A673 (cell line): Measurements from ENCODE around the gene RAB40A. TPM values are rescaled to one million over a fixed set of nuclear protein-coding genes. Genes with fewer than 3 reads are reported as not detected.
"Not testable (repeated sequence)": the region's sequence is repeated elsewhere in the genome, so short reads cannot be mapped to it uniquely, and the experiment has no call there.

Source experiments
- BruUV-seq: library from RNA; stranded (reverse); fragments of 400-500 nt; replicated peaks from 2 replicates; lab custom pipeline; 2021; lab: Mats Ljungman, UMichigan
- CTCF ChIA-PET: fragments of 300-600 bp; sonication (Branson Sonifier 250); formaldehyde crosslinking; loops from one replicate; lab custom pipeline; 2022; ENCODE audit warnings: antibody characterized with exemption; lab: Charles Lee
- POLR2A ChIA-PET: fragments of 300-600 bp; sonication (Branson Sonifier 250); formaldehyde crosslinking; loops from one replicate; lab custom pipeline; 2022; ENCODE audit warnings: antibody characterized with exemption; ENCODE audit not compliant: low non-redundant PET; lab: Charles Lee
- DNase-seq: peaks from one replicate; pipeline ENCODE4 v3.0.0-alpha.2; 2015; ENCODE audit warnings: low spot score
- H3K27ac ChIP-seq: fragments of 200-600 bp; sonication (generic); 2 replicates; pipeline ENCODE4 v1.5.1; 2016; ENCODE audit warnings: mixed run types, low read depth, mild to moderate bottlenecking, mixed read lengths, antibody characterized with exemption, low read length; ENCODE audit not compliant: poor library complexity, severe bottlenecking
- H3K27me3 ChIP-seq: fragments of 200-600 bp; sonication (generic); replicated peaks from 2 replicates; pipeline ENCODE4 v1.6.1; 2017; ENCODE audit warnings: mixed run types, low read depth, mild to moderate bottlenecking, mixed read lengths, antibody characterized with exemption, low read length; ENCODE audit not compliant: insufficient read depth, poor library complexity
- H3K36me3 ChIP-seq: fragments of 200-600 bp; sonication (generic); 2 replicates; pipeline ENCODE4 v1.6.1; 2016; ENCODE audit warnings: mixed run types, mild to moderate bottlenecking, mixed read lengths, antibody characterized with exemption, low read length; ENCODE audit not compliant: insufficient read depth, poor library complexity, severe bottlenecking
- H3K4me1 ChIP-seq: fragments of 200-600 bp; sonication (generic); 2 replicates; pipeline ENCODE4 v1.6.1; 2017; ENCODE audit warnings: mixed run types, mild to moderate bottlenecking, mixed read lengths, antibody characterized with exemption, low read length; ENCODE audit not compliant: insufficient read depth, poor library complexity, severe bottlenecking
- H3K4me3 ChIP-seq: fragments of 200-600 bp; sonication (generic); 2 replicates; pipeline ENCODE4 v1.5.1; 2016; ENCODE audit warnings: low read depth, mixed run types, mild to moderate bottlenecking, mixed read lengths, low read length; ENCODE audit not compliant: poor library complexity, severe bottlenecking
- H3K9me3 ChIP-seq: fragments of 200-600 bp; sonication (generic); 2 replicates; pipeline ENCODE4 v1.6.1; 2016; ENCODE audit warnings: mixed run types, low read depth, mild to moderate bottlenecking, mixed read lengths, antibody characterized with exemption, low read length; ENCODE audit not compliant: poor library complexity, severe bottlenecking
- EZH2 ChIP-seq: fragments of 200-600 bp; sonication (generic); IDR thresholded peaks from 2 replicates; pipeline ENCODE4 v1.6.1; 2017; ENCODE audit warnings: borderline replicate concordance, low read depth, mild to moderate bottlenecking, mixed read lengths, antibody characterized with exemption, low read length; ENCODE audit not compliant: poor library complexity, severe bottlenecking
- intact Hi-C: fragments of 100-400 bp; cut with micrococcal nuclease; formaldehyde crosslinking; loops from one replicate; pipeline ENCODE4 v1.10.0; 2022; ENCODE audit not compliant: unreplicated experiment
- total RNA-seq: library from RNA; stranded (reverse); gene quantifications from 2 replicates; pipeline ENCODE4 v1.2.3, GENCODE V29; 2021
- TF ChIP-seq, protein P1 (sequence below): fragments of 300-800, 200-600 bp; sonication (generic); conservative IDR thresholded peaks from 2 replicates; pipeline ENCODE4 v1.5.1; 2017; ENCODE audit warnings: low read depth, mild to moderate bottlenecking, antibody characterized with exemption, low read length, moderate library complexity, mixed read lengths

The RAB40A gene
- total RNA-seq, 1 experiment from 2014 or later = not detected

DNA sequence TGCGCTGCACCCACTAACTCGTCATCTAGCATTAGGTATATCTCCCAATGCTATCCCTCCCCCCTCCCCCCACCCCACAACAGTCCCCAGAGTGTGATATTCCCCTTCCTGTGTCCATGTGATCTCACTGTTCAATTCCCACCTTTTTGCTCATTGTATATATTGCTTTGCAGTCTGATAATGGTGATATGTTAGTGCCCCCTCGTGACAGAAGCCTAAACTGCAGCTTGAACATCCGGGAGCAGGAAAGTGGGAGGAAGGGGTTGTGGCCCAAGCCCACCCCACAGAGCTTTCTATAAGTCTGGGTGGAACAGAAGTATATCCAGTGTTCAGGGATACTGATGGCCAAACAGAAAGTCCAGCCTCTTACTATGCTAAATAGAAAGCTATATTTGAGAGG, 29.6 kb downstream of the RAB40A start:
- H3K4me3 ChIP-seq, H3K4me1 ChIP-seq, H3K27me3 ChIP-seq, H3K27ac ChIP-seq, BruUV-seq, H3K36me3 ChIP-seq, intact Hi-C loops, POLR2A ChIA-PET, H3K9me3 ChIP-seq: not testable (repeated sequence)
- TF ChIP-seq, protein P1, sequence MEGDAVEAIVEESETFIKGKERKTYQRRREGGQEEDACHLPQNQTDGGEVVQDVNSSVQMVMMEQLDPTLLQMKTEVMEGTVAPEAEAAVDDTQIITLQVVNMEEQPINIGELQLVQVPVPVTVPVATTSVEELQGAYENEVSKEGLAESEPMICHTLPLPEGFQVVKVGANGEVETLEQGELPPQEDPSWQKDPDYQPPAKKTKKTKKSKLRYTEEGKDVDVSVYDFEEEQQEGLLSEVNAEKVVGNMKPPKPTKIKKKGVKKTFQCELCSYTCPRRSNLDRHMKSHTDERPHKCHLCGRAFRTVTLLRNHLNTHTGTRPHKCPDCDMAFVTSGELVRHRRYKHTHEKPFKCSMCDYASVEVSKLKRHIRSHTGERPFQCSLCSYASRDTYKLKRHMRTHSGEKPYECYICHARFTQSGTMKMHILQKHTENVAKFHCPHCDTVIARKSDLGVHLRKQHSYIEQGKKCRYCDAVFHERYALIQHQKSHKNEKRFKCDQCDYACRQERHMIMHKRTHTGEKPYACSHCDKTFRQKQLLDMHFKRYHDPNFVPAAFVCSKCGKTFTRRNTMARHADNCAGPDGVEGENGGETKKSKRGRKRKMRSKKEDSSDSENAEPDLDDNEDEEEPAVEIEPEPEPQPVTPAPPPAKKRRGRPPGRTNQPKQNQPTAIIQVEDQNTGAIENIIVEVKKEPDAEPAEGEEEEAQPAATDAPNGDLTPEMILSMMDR = peak; percentile 54
- CTCF ChIA-PET = interaction anchor here (0.6 to 0.9 kb wide), 2 partner anchors 10 to 538 kb away, joined by 4 to 7 read pairs; no protein-coding TSS in a partner anchor
- peak; percentile 57 for DNase-seq

DNA sequence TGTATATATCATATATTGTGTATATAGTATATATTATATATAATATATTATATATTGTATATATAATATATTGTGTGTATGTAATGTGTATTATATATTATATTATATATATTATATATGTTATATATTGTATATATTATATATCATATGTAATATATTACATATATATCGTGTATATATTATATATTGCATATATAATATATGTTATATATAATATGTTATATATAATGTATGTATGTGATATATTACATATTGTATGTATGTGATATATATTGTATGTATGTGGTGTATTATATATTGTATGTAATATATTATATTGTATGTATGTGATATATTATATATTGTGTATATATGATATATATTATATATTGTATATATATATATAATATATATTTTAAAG, 30.5 kb downstream of the RAB40A start:
- Histone ChIP-seq H3K4me3 (no peak overlapping the region), H3K27me3 (no peaks in the 10 kb centered on the region), H3K4me1 (no peaks in the 10 kb centered on the region), H3K36me3 (no peaks in the 10 kb centered on the region), H3K9me3 (no peaks in the 10 kb centered on the region), H3K27ac (no peak overlapping the region)
- TF ChIP-seq EZH2 = no peak
- TF ChIP-seq, protein P1 = no peak
- CTCF ChIA-PET = interaction anchor here (0.6 to 0.9 kb wide), 4 partner anchors 15 to 612 kb away, joined by 3 to 6 read pairs (median 4); no protein-coding TSS in a partner anchor
- no peak for DNase-seq
- intact Hi-C loops = no loop called here
- POLR2A ChIA-PET = no interaction called here
- no TSS peak for BruUV-seq

DNA sequence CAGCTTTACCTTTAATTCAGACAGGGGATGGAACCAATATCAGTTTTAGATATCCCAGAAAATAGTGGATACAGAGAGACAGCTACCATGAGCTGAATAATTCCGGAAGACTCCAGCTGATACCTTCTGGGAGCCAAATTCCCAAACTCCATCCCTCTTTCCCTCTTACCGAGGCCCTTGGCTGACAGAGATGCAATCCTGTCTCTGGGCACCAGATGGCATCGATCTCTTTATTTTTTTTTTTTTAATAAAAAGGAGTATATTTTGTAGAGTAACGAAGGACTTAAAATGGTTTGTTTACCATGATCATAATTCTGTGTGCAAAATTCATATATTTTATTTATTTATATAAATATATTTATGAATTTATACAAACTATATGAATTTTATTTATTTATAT, 31.0 kb downstream of the RAB40A start:
- no peaks in the 10 kb centered on the region for H3K4me1 ChIP-seq
- H3K9me3 ChIP-seq = no peaks in the 10 kb centered on the region
- DNase-seq = peak; percentile 26
- intact Hi-C loops = no loop called here
- H3K27ac ChIP-seq = no peak overlapping the region
- no peaks in the 10 kb centered on the region for H3K36me3 ChIP-seq
- CTCF ChIA-PET = interaction anchor here (0.7 kb wide), 2 partner anchors 147 to 341 kb away, joined by 3 read pairs; no protein-coding TSS in a partner anchor
- POLR2A ChIA-PET = no interaction called here
- TF ChIP-seq, protein P1 = peak; percentile 53
- no peak for TF ChIP-seq EZH2
- H3K4me3 ChIP-seq = no peak overlapping the region
- no TSS peak for BruUV-seq
- H3K27me3 ChIP-seq = no peaks in the 10 kb centered on the region
